SK-MEL-5 (cell line): ENCODE data around the gene CCL19. TPM values are rescaled to one million over a fixed set of nuclear protein-coding genes. Genes with fewer than 3 reads are reported as not detected.

ENCODE experiments used
- DNase-seq: peaks from one replicate; pipeline ENCODE4 v3.0.0-alpha.2; 2016; ENCODE audit warnings: low read depth, low spot score
- in situ Hi-C: cut with HindIII; loops from 2 replicates; pipeline ENCODE4 v1.10.0; 2016; ENCODE audit warnings: low sequenced_read_pairs, high pct_unique_total_duplicates, low pct_unique_long_range_greater_than_20kb
- small RNA-seq, 2 experiments: library from RNA; depleted of rRNA; stranded (forward); fragments of <200 nt; gene quantifications; one replicate each; pipeline ENCODE3, GENCODE V24; 2014
- total RNA-seq: library from RNA; depleted of rRNA; stranded (reverse); fragments of >200 nt; shearing (Covaris generic); gene quantifications from 2 replicates; pipeline ENCODE4 v1.2.3, GENCODE V29; 2014; rRNA removed

Gene CCL19
- total RNA-seq, 1 experiment from 2014 or later, result not detected

- in situ Hi-C loops, result no loop called here
- no peak for DNase-seq
Measured at GRCh38 chr9:34651321-34651720, 39.8 kb downstream of the CCL19 start.

DNA sequence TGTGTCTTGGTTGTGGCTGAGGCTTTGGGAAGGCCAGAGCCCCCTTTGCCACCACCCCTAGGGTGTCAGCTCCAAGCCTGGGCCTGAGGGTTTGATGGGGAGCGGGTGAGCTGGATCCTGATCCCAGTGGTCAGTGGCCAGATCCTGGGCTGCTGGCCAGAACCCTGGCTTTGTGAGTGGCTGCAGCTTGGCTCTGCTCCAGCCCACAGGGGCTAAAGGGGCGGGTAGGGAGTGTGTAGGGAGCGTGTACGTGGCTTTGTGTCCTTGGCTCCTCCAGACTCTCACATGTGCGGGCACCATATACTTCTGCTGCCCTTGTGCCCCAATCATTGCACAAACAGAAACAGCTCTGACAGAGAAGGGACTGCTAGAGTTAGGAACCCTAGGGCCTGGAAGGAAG is 40.3 kb downstream of the CCL19 start:
- DNase-seq, result no peak
- in situ Hi-C loops, result no loop called here

GRCh38 chr9:34648673-34649072 is 42.4 kb downstream of the CCL19 start:
- in situ Hi-C loops, result no loop called here
- no peak for DNase-seq

DNA sequence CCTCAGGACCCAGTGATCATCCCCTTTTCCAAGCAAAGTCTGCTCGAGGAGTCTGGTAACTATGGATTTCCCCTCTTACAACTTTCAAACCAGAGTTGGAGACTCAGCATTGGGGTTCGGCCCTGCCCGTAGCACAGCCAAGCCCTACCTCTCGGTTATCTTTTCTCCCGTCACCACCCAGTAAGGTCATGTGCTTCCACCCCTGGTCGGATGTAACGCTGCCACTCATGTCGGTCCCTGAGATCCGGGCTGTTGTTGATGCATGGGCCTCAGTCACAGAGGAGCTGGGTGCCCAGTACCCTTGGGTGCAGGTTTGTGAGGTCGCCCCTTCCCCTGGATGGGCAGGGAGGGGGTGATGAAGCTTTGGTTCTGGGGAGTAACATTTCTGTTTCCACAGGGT is 43.4 kb downstream of the CCL19 start:
- DNase-seq, result no peak
- in situ Hi-C loops, result no loop called here

DNA sequence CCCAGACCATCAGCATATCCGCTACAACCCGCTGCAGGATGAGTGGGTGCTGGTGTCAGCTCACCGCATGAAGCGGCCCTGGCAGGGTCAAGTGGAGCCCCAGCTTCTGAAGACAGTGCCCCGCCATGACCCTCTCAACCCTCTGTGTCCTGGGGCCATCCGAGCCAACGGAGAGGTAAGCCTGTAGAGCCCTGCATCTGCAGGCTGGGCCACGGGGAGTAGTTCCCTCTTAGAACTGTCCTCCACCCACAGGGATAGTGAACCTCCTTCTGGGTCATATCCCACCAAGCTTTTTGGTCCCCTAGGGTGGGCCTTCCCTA is 44.0 kb downstream of the CCL19 start:
- in situ Hi-C loops, result no loop called here
- DNase-seq, result no peak

DNA sequence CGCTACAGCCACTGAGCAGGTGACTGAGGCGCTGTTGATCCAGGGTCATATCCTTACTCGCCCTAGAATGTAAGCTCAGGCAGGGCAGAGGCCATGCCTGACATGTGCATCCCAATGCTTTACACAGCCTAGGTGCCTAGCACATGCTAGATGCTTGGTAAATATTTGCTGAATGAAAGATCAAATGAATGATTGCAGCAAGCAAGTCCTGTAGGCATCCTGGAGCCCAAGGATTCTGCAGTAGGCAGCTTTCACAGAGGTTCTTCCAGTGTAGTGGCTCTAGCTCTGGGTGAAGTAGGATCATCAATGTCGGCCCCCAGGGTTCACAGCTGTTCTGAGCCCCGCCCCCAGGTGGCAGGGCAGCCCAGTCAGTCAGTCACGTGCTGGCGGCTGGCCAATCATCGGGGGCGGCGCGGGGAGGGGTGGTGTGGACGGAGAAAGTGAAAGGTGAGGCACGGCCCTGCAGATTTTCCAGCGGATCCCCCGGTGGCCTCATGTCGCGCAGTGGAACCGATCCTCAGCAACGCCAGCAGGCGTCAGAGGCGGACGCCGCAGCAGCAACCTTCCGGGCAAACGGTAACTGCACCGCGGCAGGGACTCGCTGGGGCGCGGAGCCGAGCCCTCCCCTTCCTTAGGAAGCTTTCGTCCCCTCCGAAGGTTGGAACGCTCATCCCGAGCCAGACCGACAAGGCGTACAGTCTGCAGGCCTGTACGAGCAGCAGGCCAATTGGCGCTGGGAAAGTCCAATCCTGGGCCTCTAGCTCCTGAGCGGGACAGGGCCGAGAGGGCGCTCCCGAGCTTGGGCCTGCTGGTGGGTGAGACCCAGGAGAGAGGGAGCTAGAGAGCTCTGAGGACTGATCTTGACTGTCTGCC is 44.6 kb downstream of the CCL19 start, which contains the start of gene GALT:
Gene GALT (plus strand): TSS at position 465 of the 873 bp plus-strand sequence. CDS start 30 bp downstream, at position 495.
- DNase-seq, result peak; percentile 78
- in situ Hi-C loops, result no loop called here

DNA sequence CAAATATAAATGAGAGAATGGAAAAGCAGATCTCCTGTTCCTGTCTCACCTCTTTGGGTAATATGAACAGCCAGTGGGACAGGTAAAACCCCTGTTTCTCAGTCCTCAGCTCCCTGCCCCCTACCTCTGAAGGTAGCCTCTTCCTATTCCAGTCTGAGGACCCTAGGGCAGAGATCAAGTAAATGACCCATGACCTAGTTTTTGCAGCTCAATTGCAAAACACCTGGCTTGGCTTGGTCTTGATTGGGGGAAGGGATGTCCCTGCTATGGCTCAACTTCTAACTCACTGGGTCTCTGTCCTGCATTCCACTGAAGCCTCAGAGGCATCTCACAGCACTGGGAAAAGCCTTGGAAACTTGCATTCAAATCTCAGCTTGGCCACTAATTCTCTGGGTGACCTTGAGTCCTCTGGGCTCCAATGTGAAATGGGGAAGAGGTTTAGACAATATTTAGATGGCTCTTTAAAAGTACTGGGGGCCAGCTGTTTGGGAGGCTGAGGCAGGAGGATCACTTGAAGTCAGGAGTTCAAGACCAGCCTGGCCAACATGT is 46.2 kb downstream of the CCL19 start:
- in situ Hi-C loops, result no loop called here
- no peak for DNase-seq

GRCh38 chr9:34642679-34643078 is 48.4 kb downstream of the CCL19 start:
- in situ Hi-C loops, result no loop called here
- DNase-seq, result peak; percentile 83

Small RNAs within 50 kb of the gene (small RNA-seq; reads per million reads assigned to genes)
- 0 reads per million in 2 experiments for gene CCL27

Other genes starting within 250 kb of the CCL19 start
- 7.4 and 8.2 TPM in 2 replicates for gene FAM219A, start 232.7 kb downstream of the CCL19 start, total RNA-seq
- gene DNAI1, start 232.5 kb downstream of the CCL19 start, total RNA-seq, result 0.45 and 0.77 TPM in 2 replicates
- 0.43 and 0.92 TPM in 2 replicates for gene ENHO, start 168.3 kb downstream of the CCL19 start, total RNA-seq
- 1.1 TPM in 2 replicates for gene CNTFR, start 101.6 kb downstream of the CCL19 start, total RNA-seq
- 35.7 and 44.8 TPM in 2 replicates for gene RPP25L, start 79.2 kb downstream of the CCL19 start, total RNA-seq
- 59.7 and 70.2 TPM in 2 replicates for gene DCTN3, start 70.8 kb downstream of the CCL19 start, total RNA-seq
- 0.11 and 0.26 TPM in 2 replicates for gene ARID3C, start 62.2 kb downstream of the CCL19 start, total RNA-seq
- gene SIGMAR1, start 53.5 kb downstream of the CCL19 start, total RNA-seq, result 94.0 and 119 TPM in 2 replicates
- 14.4 and 22.0 TPM in 2 replicates for gene GALT, start 44.6 kb downstream of the CCL19 start, total RNA-seq
- gene IL11RA, start 39.1 kb downstream of the CCL19 start, total RNA-seq, result 16.2 and 17.7 TPM in 2 replicates
- not detected in 2 replicates for gene CCL27, start 28.6 kb downstream of the CCL19 start, total RNA-seq
- not detected in 2 replicates for gene CCL21, start 18.9 kb upstream of the CCL19 start, total RNA-seq